IMR-90 (cell line): ENCODE measurements around the gene GTF2A1L. TPM values are rescaled to one million over a fixed set of nuclear protein-coding genes. Genes with fewer than 3 reads are reported as not detected.

Experiments
- ATAC-seq: fragments of 200-7000 bp; cut with Tn5 transposase; 2 replicates; pipeline ENCODE4 v1.9.1; 2020; ENCODE audit warnings: low read depth, mild to moderate bottlenecking, moderate library complexity
- BruUV-seq: library from RNA; stranded (reverse); fragments of 400-500 nt; replicated peaks from 2 replicates; lab custom pipeline; 2021; lab: Mats Ljungman, UMichigan
- CTCF ChIA-PET: fragments of 300-600 bp; formaldehyde crosslinking; extraction: SDS; loops from one replicate; lab custom pipeline; 2021; ENCODE audit warnings: antibody characterized with exemption; lab: Yijun Ruan, JAX
- POLR2A ChIA-PET: fragments of 300-600 bp; sonication (Branson Sonifier 250); formaldehyde crosslinking; loops from one replicate; lab custom pipeline; 2022; ENCODE audit warnings: antibody characterized with exemption; ENCODE audit not compliant: unreplicated experiment; lab: Charles Lee
- DNase-seq: peaks from one replicate; pipeline ENCODE4 v3.0.0; 2013
- H2AFZ ChIP-seq: replicated peaks from 2 replicates; pipeline ENCODE3; 2013; ENCODE audit warnings: low read length, mild to moderate bottlenecking; ENCODE audit not compliant: poor library complexity
- H2AK5ac ChIP-seq: 2 replicates; pipeline ENCODE4 v1.6.1; 2013; ENCODE audit warnings: low read depth, low read length, inconsistent platforms
- H2AK9ac ChIP-seq: replicated peaks from 2 replicates; pipeline ENCODE3; 2013; ENCODE audit warnings: mild to moderate bottlenecking, low read depth, low read length, moderate library complexity; ENCODE audit not compliant: poor library complexity
- H2BK120ac ChIP-seq: 2 replicates; pipeline ENCODE4 v1.6.1; 2013; ENCODE audit warnings: low read depth, low read length, inconsistent platforms
- H2BK15ac ChIP-seq: 3 replicates; pipeline ENCODE4 v1.6.1; 2013; ENCODE audit warnings: low read depth, low read length, inconsistent platforms
- H2BK20ac ChIP-seq: 2 replicates; pipeline ENCODE4 v1.6.1; 2013; ENCODE audit warnings: low read depth, mild to moderate bottlenecking, inconsistent platforms, low read length, moderate library complexity
- H2BK5ac ChIP-seq: 2 replicates; pipeline ENCODE4 v1.6.1; 2013; ENCODE audit warnings: mild to moderate bottlenecking, low read depth, low read length, inconsistent platforms; ENCODE audit not compliant: poor library complexity, severe bottlenecking
- H3K14ac ChIP-seq: replicated peaks from 2 replicates; pipeline ENCODE4 v1.6.1; 2013; ENCODE audit warnings: low read depth, low read length, inconsistent platforms
- H3K18ac ChIP-seq: 2 replicates; pipeline ENCODE4 v1.6.1; 2013; ENCODE audit warnings: low read depth, low read length, control low read depth
- H3K23ac ChIP-seq: 2 replicates; pipeline ENCODE4 v1.6.1; 2013; ENCODE audit warnings: low read depth, low read length, inconsistent platforms
- H3K27ac ChIP-seq: 2 replicates; pipeline ENCODE4 v1.5.1; 2013; ENCODE audit warnings: mild to moderate bottlenecking, control low read depth, low read length; ENCODE audit not compliant: insufficient read depth
- H3K27me3 ChIP-seq: 2 replicates; pipeline ENCODE4 v1.6.1; 2013; ENCODE audit warnings: low read length; ENCODE audit not compliant: control insufficient read depth, insufficient read depth
- H3K36me3 ChIP-seq: 2 replicates; pipeline ENCODE4 v1.6.1; 2013; ENCODE audit warnings: low read length, mixed read lengths; ENCODE audit not compliant: control insufficient read depth, insufficient read depth
- H3K4ac ChIP-seq: 2 replicates; pipeline ENCODE4 v1.6.1; 2013; ENCODE audit warnings: low read depth, low read length, inconsistent platforms
- H3K4me1 ChIP-seq: 2 replicates; pipeline ENCODE4 v1.6.1; 2013; ENCODE audit warnings: low read length, mixed read lengths; ENCODE audit not compliant: control insufficient read depth, insufficient read depth
- H3K4me2 ChIP-seq: 2 replicates; pipeline ENCODE4 v1.6.1; 2013; ENCODE audit warnings: low read depth, mild to moderate bottlenecking, control low read depth, low read length, moderate library complexity
- H3K4me3 ChIP-seq: 2 replicates; pipeline ENCODE4 v1.5.1; 2013; ENCODE audit warnings: low read depth, mild to moderate bottlenecking, control low read depth, low read length, moderate library complexity; ENCODE audit not compliant: insufficient read depth
- H3K56ac ChIP-seq: 2 replicates; pipeline ENCODE4 v1.6.1; 2013; ENCODE audit warnings: low read length, inconsistent platforms; ENCODE audit not compliant: insufficient read depth; ENCODE audit errors: extremely low read depth
- H3K79me1 ChIP-seq, 2 experiments: 2 replicates each; pipeline ENCODE4 v1.6.1; 2013; ENCODE audit warnings: low read length in 2 of 2, inconsistent platforms in 1 of 2, low read depth in 1 of 2
- H3K9ac ChIP-seq: 2 replicates; pipeline ENCODE4 v1.6.1; 2013; ENCODE audit warnings: low read depth, low read length, control low read depth
- H3K9me1 ChIP-seq: 2 replicates; pipeline ENCODE4 v1.6.1; 2013; ENCODE audit warnings: low read length, inconsistent platforms; ENCODE audit not compliant: insufficient read depth
- H3K9me3 ChIP-seq: 2 replicates; pipeline ENCODE4 v1.6.1; 2013; ENCODE audit warnings: low read length; ENCODE audit not compliant: control insufficient read depth, insufficient read depth
- H4K20me1 ChIP-seq: 2 replicates; pipeline ENCODE4 v1.6.1; 2013; ENCODE audit warnings: low read length, inconsistent platforms; ENCODE audit not compliant: insufficient read depth
- H4K5ac ChIP-seq: 2 replicates; pipeline ENCODE4 v1.6.1; 2013; ENCODE audit warnings: mild to moderate bottlenecking, low read depth, low read length, control low read depth
- H4K8ac ChIP-seq, 2 experiments: 2 replicates each; pipeline ENCODE4 v1.6.1; 2013; ENCODE audit warnings: low read depth in 2 of 2, low read length in 2 of 2, control low read depth in 1 of 2, inconsistent platforms in 1 of 2
- H4K91ac ChIP-seq: 2 replicates; pipeline ENCODE4 v1.6.1; 2013; ENCODE audit warnings: low read depth, low read length, inconsistent platforms; ENCODE audit not compliant: insufficient read depth
- CHD1 ChIP-seq: IDR thresholded peaks from 2 replicates; pipeline ENCODE4 v1.6.1; 2012; ENCODE audit warnings: low read depth, low read length, improper control_type of control experiment
- FOS ChIP-seq: fragments of 150-350 bp; IDR thresholded peaks from 2 replicates; pipeline ENCODE4 v1.6.1; 2016; ENCODE audit warnings: low read depth, low read length
- MAFK ChIP-seq: IDR thresholded peaks from 2 replicates; pipeline ENCODE4 v1.6.1; 2012; ENCODE audit warnings: low read depth, low read length, improper control_type of control experiment
- MXI1 ChIP-seq: IDR thresholded peaks from 2 replicates; pipeline ENCODE4 v1.6.1; 2012; ENCODE audit warnings: low read depth, mild to moderate bottlenecking, low read length, moderate library complexity, borderline replicate concordance
- POLR2A ChIP-seq: IDR thresholded peaks from 2 replicates; pipeline ENCODE4 v1.6.1; 2012; ENCODE audit warnings: mild to moderate bottlenecking, low read depth, low read length
- SMC3 ChIP-seq: fragments of 150-350 bp; IDR thresholded peaks from 2 replicates; pipeline ENCODE4 v1.6.1; 2016; ENCODE audit warnings: low read depth, mild to moderate bottlenecking, antibody characterized with exemption, low read length, moderate library complexity
- WGBS, 2 experiments: methylation state at CpG; one replicate each; pipeline versions ENCODE4 v1.1.5 to v1.1.7; 2013; ENCODE audit warnings: missing lambda C conversion rate in 2 of 2; ENCODE audit not compliant: insufficient read length in 1 of 2; ENCODE audit errors: extremely low coverage in 2 of 2; 5-methylcytosine and 5-hydroxymethylcytosine counted together
- dilution Hi-C: fragments of 300-500 bp; cut with HindIII; formaldehyde crosslinking; loops from one replicate; pipeline ENCODE4 v1.14.3; 2018; ENCODE audit warnings: low sequenced_read_pairs; ENCODE audit not compliant: unreplicated experiment
- in situ Hi-C: fragments of 300-500 bp; cut with MboI; formaldehyde crosslinking; loops from 3 replicates; pipeline ENCODE4 v1.14.3; 2019; ENCODE audit warnings: low sequenced_read_pairs, inconsistent platforms, mixed read lengths
- intact Hi-C: fragments of 100-400 bp; cut with micrococcal nuclease; formaldehyde crosslinking; loops from 2 replicates; pipeline ENCODE4 v1.10.0; 2022
- polyA plus RNA-seq, 3 experiments: library from polyadenylated mRNA; depleted of rRNA; stranded (reverse); fragments of >200 nt; gene quantifications; 2 replicates each; pipeline ENCODE4 v1.2.3, GENCODE V29; 2012; ENCODE audit warnings: low replicate concordance in 1 of 3
- total RNA-seq: library from RNA; depleted of rRNA; stranded (reverse); fragments of >200 nt; gene quantifications from 2 replicates; pipeline ENCODE4 v1.2.3, GENCODE V29; 2012
- TF ChIP-seq, protein P1 (sequence below): fragments of 150-350 bp; IDR thresholded peaks from 2 replicates; pipeline ENCODE4 v1.6.1; 2017; ENCODE audit warnings: mild to moderate bottlenecking, antibody characterized with exemption, low read length, low read depth
- TF ChIP-seq, protein P2 (sequence below): conservative IDR thresholded peaks from 2 replicates; pipeline ENCODE4 v1.5.1; 2012; ENCODE audit warnings: mild to moderate bottlenecking, low read depth, low read length, improper control_type of control experiment

Gene GTF2A1L
- total and polyA plus RNA-seq, 2 of the 4 experiments (the other 2 are of a cell fraction) = not detected

DNA sequence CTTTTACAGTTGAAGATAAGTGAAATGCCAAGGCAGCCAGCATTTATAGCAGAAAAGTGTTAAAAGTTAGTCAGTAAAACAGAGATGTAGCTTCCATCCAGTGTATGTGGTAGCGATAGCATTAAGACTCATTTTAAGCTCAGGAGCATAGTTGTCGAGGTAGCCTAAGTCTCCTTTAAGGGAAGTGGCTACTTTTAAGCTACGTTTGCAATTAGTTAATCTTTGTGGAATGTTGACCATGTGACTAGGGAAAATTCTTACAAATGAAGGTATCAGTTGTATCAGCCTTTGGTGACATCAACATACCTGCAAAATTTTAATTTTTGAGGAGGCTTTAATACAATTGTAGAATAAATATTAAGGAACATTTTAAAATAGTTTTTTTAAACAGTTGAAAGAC, 76.0 kb downstream of the GTF2A1L start:
- in situ Hi-C loops = no loop called here
- intact Hi-C loops = loop anchor here (5.0 kb wide), 1 partner anchor 91 kb away; no protein-coding TSS in a partner anchor
- Histone ChIP-seq H4K5ac (peak overlapping the region; percentile 95; the same call in 1 of the 2 replicates), H4K20me1 (no peaks in the 10 kb centered on the region), H2AFZ (no peak overlapping the region), H3K9me3 (no peaks in the 10 kb centered on the region), H2BK20ac (peak overlapping the region; percentile 96), H3K4me1 (peaks cover 4% of the 10 kb centered on the region; the same call in 1 of the 2 replicates), H2BK15ac (peak overlapping the region; percentile 81; the same call in 1 of the 3 replicates), H3K27ac (0 out of 2 replicates have a peak overlapping the region, but pooled peaks have one; percentile 5), H2BK120ac (peak overlapping the region; percentile 96), H4K8ac (peak overlapping the region; percentile 54 to 84), H3K27me3 (no peaks in the 10 kb centered on the region), H3K14ac (peak overlapping the region; percentile 85), H3K23ac (0 out of 2 replicates have a peak overlapping the region, but pooled peaks have one; percentile 39), H3K9ac (no peak overlapping the region), H4K91ac (peak overlapping the region; percentile 69), H3K9me1 (no peaks in the 10 kb centered on the region), H2BK5ac (peak overlapping the region; percentile 82), H3K4me3 (no peak overlapping the region), H2AK9ac (no peak overlapping the region), H3K79me1 (no peaks in the 10 kb centered on the region), H3K36me3 (no peaks in the 10 kb centered on the region), H3K4ac (peak overlapping the region; percentile 84; the same call in 1 of the 2 replicates), H3K4me2 (no peak overlapping the region), H3K18ac (peak overlapping the region; percentile 97; the same call in 1 of the 2 replicates), H3K56ac (peak overlapping the region; percentile 51; the same call in 1 of the 2 replicates), H2AK5ac (no peak overlapping the region)
- ATAC-seq (peak; percentile 55), DNase-seq (peak; percentile 31)
- ChIA-PET CTCF (no interaction called here), POLR2A (no interaction called here)
- no peak for TF ChIP-seq POLR2A
- TF ChIP-seq SMC3 = no peak
- TF ChIP-seq FOS = no peak
- TF ChIP-seq, protein P1, sequence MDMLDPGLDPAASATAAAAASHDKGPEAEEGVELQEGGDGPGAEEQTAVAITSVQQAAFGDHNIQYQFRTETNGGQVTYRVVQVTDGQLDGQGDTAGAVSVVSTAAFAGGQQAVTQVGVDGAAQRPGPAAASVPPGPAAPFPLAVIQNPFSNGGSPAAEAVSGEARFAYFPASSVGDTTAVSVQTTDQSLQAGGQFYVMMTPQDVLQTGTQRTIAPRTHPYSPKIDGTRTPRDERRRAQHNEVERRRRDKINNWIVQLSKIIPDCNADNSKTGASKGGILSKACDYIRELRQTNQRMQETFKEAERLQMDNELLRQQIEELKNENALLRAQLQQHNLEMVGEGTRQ = peak; percentile 31; the same call in 1 of the 2 replicates
- TF ChIP-seq, protein P2, sequence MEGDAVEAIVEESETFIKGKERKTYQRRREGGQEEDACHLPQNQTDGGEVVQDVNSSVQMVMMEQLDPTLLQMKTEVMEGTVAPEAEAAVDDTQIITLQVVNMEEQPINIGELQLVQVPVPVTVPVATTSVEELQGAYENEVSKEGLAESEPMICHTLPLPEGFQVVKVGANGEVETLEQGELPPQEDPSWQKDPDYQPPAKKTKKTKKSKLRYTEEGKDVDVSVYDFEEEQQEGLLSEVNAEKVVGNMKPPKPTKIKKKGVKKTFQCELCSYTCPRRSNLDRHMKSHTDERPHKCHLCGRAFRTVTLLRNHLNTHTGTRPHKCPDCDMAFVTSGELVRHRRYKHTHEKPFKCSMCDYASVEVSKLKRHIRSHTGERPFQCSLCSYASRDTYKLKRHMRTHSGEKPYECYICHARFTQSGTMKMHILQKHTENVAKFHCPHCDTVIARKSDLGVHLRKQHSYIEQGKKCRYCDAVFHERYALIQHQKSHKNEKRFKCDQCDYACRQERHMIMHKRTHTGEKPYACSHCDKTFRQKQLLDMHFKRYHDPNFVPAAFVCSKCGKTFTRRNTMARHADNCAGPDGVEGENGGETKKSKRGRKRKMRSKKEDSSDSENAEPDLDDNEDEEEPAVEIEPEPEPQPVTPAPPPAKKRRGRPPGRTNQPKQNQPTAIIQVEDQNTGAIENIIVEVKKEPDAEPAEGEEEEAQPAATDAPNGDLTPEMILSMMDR = no peak
- 0 out of 2 replicates have a peak, but pooled peaks have one; percentile 3 for TF ChIP-seq MAFK
- no peak for TF ChIP-seq CHD1
- TF ChIP-seq MXI1 = no peak
- dilution Hi-C loops = no loop called here
- 80% methylated on average over 1 of the region's 3 CpGs; no CpG with 5 or more reads in 1 of the 2 experiments for WGBS, 2 experiments
- BruUV-seq = no TSS peak
